GM12878 (cell line): ENCODE measurements around the gene ATF7. TPM values are rescaled to one million over a fixed set of nuclear protein-coding genes. Genes with fewer than 3 reads are reported as not detected.

Source experiments
- ATAC-seq: fragments of 200-7000 bp; cut with Tn5 transposase; 3 replicates; pipeline ENCODE4 v1.9.1; 2020; ENCODE audit warnings: mild to moderate bottlenecking, moderate library complexity
- BruUV-seq: library from RNA; stranded (reverse); fragments of 400-500 nt; replicated peaks from 2 replicates; lab custom pipeline; 2021; lab: Mats Ljungman, UMichigan
- CTCF ChIA-PET: fragments of 300-600 bp; sonication (Branson Sonifier 250); formaldehyde crosslinking; extraction: SDS; loops from one replicate; lab custom pipeline; 2021; ENCODE audit warnings: inconsistent platforms; lab: Yijun Ruan, JAX
- POLR2A ChIA-PET: fragments of 350-600 bp; formaldehyde crosslinking; extraction: SDS; loops from one replicate; lab custom pipeline; 2021; ENCODE audit warnings: inconsistent platforms; lab: Charles Lee
- RAD21 ChIA-PET: fragments of 300-600 bp; sonication (Branson Sonifier 250); formaldehyde crosslinking; loops from one replicate; lab custom pipeline; 2023; ENCODE audit warnings: antibody characterized with exemption; ENCODE audit not compliant: unreplicated experiment; lab: Charles Lee
- SMC1A ChIA-PET: fragments of 300-600 bp; sonication (Branson Sonifier 250); formaldehyde crosslinking; loops from one replicate; lab custom pipeline; 2023; ENCODE audit not compliant: unreplicated experiment, uncharacterized antibody; lab: Charles Lee
- DNase-seq: peaks from one replicate; pipeline ENCODE4 v3.0.0-alpha.2; 2011; ENCODE audit warnings: low read depth, low spot score
- FAIRE-seq: peaks from 3 replicates; lab custom pipeline; 2011; peaks lifted over from hg19 to GRCh38; lab: Jason Lieb, UNC
- H2AFZ ChIP-seq: 2 replicates; pipeline ENCODE4 v1.6.0; 2011; ENCODE audit warnings: low read depth, low read length, control low read depth; ENCODE audit not compliant: control insufficient read depth
- H3K27ac ChIP-seq: 2 replicates; pipeline ENCODE4 v1.5.1; 2011; ENCODE audit warnings: control low read depth; ENCODE audit not compliant: control insufficient read depth, insufficient read depth
- H3K27me3 ChIP-seq, 2 experiments: replicated peaks in 1 of 2; 2 replicates each; pipeline versions ENCODE4 v1.6.0 to v1.6.1; 2011; ENCODE audit warnings: low read length in 1 of 2; ENCODE audit not compliant: control insufficient read depth in 2 of 2, insufficient read depth in 2 of 2
- H3K36me3 ChIP-seq, 2 experiments: 2 replicates each; pipeline ENCODE4 v1.5.1; 2011; ENCODE audit warnings: low read length in 1 of 2; ENCODE audit not compliant: control insufficient read depth in 2 of 2, insufficient read depth in 2 of 2
- H3K4me1 ChIP-seq: 2 replicates; pipeline ENCODE4 v1.6.1; 2011; ENCODE audit warnings: mild to moderate bottlenecking, low read length, moderate library complexity, mixed read lengths; ENCODE audit not compliant: control insufficient read depth, insufficient read depth
- H3K4me2 ChIP-seq: 2 replicates; pipeline ENCODE4 v1.6.0; 2011; ENCODE audit warnings: control low read depth; ENCODE audit not compliant: control insufficient read depth, insufficient read depth
- H3K4me3 ChIP-seq: fragments of 200-600 bp; sonication (generic); 2 replicates; pipeline ENCODE4 v1.5.1; 2016
- H3K79me2 ChIP-seq: 2 replicates; pipeline ENCODE4 v1.6.0; 2011; ENCODE audit warnings: low read length; ENCODE audit not compliant: control insufficient read depth, insufficient read depth
- H3K9ac ChIP-seq: 2 replicates; pipeline ENCODE4 v1.8.0; 2011; ENCODE audit warnings: low read length, control low read depth, mixed read lengths; ENCODE audit not compliant: control insufficient read depth, insufficient read depth
- H3K9me3 ChIP-seq: replicated peaks from 3 replicates; pipeline ENCODE4 v1.5.1; 2011; ENCODE audit warnings: mild to moderate bottlenecking, low read length; ENCODE audit not compliant: control insufficient read depth, insufficient read depth
- H4K20me1 ChIP-seq: 2 replicates; pipeline ENCODE4 v1.6.0; 2011; ENCODE audit not compliant: control insufficient read depth, insufficient read depth
- BCL11A ChIP-seq: IDR thresholded peaks from 2 replicates; pipeline ENCODE4 v1.6.1; 2011; ENCODE audit warnings: low read depth, low read length
- DPF2 ChIP-seq: fragments of 450-650 bp; IDR thresholded peaks from 2 replicates; pipeline ENCODE4 v1.6.1; 2017; ENCODE audit warnings: mild to moderate bottlenecking
- E2F4 ChIP-seq: IDR thresholded peaks from 2 replicates; pipeline ENCODE4 v1.6.1; 2012; ENCODE audit warnings: low read depth, low read length, improper control_type of control experiment
- ETV6 ChIP-seq, 2 experiments: fragments of 450-650 bp in 1 of 2; IDR thresholded peaks in 1 of 2; conservative IDR thresholded peaks in 1 of 2; 2 replicates each; pipeline ENCODE4 v1.6.1; 2014; ENCODE audit warnings: antibody characterized with exemption in 1 of 2, borderline replicate concordance in 1 of 2, low read depth in 1 of 2, mild to moderate bottlenecking in 1 of 2, moderate library complexity in 1 of 2
- HSF1 ChIP-seq: fragments of 150-350 bp; IDR thresholded peaks from 2 replicates; pipeline ENCODE4 v1.6.1; 2014; ENCODE audit warnings: mild to moderate bottlenecking, low read depth, low read length
- KAT2A ChIP-seq: conservative IDR thresholded peaks from 2 replicates; pipeline ENCODE4 v1.6.1; 2011; ENCODE audit warnings: low read depth, low read length; ENCODE audit not compliant: control insufficient read depth
- LARP7 ChIP-seq: fragments of 450-650 bp; IDR thresholded peaks from 2 replicates; pipeline ENCODE4 v1.6.1; 2017; ENCODE audit warnings: mild to moderate bottlenecking
- POLR2AphosphoS5 ChIP-seq: IDR thresholded peaks from 2 replicates; pipeline ENCODE4 v1.6.1; 2011; ENCODE audit warnings: mild to moderate bottlenecking, low read length, inconsistent platforms
- SKIL ChIP-seq: fragments of 450-650 bp; IDR thresholded peaks from 2 replicates; pipeline ENCODE4 v1.6.1; 2017; ENCODE audit warnings: mild to moderate bottlenecking, low read depth, inconsistent platforms; ENCODE audit not compliant: poor library complexity, severe bottlenecking
- USF2 ChIP-seq: IDR thresholded peaks from 2 replicates; pipeline ENCODE4 v1.6.1; 2011; ENCODE audit warnings: low read depth, low read length, improper control_type of control experiment, borderline replicate concordance
- ZBTB40 ChIP-seq: fragments of 450-650 bp; IDR thresholded peaks from 2 replicates; pipeline ENCODE4 v1.6.1; 2016; ENCODE audit warnings: mild to moderate bottlenecking, moderate library complexity, borderline replicate concordance
- ZNF622 ChIP-seq: fragments of 450-650 bp; IDR thresholded peaks from 2 replicates; pipeline ENCODE4 v1.6.1; 2017; ENCODE audit warnings: mild to moderate bottlenecking, inconsistent platforms
- ZSCAN29 ChIP-seq: fragments of 450-650 bp; IDR thresholded peaks from 2 replicates; pipeline ENCODE4 v1.6.1; 2017; ENCODE audit warnings: mild to moderate bottlenecking, moderate library complexity
- WGBS: methylation state at CpG from one replicate; pipeline ENCODE4 v1.1.6; 2016; ENCODE audit warnings: low lambda C conversion rate; ENCODE audit not compliant: insufficient replicate concordance, insufficient coverage; ENCODE audit errors: missing lambda C conversion rate; 5-methylcytosine and 5-hydroxymethylcytosine counted together
- in situ Hi-C: fragments of 300-500 bp; cut with MboI; formaldehyde crosslinking; loops from 9 replicates; pipeline ENCODE4 v1.14.3; 2018; ENCODE audit warnings: mixed read lengths
- intact Hi-C: fragments of 100-400 bp; cut with micrococcal nuclease; formaldehyde crosslinking; loops from one replicate; pipeline ENCODE4 v1.14.2; 2022; ENCODE audit not compliant: unreplicated experiment
- polyA plus RNA-seq, 11 experiments: library from polyadenylated mRNA; depleted of rRNA in 4 of 11; unstranded in 6 of 11; stranded (reverse) in 5 of 11; fragments of >200 nt; fragmentation: Nextera tagmentation in 4 of 11; fragmentation: Illumina TruSeq in 1 of 11; extraction: Ambion mirVana in 4 of 11; extraction: Trizol in 1 of 11; gene quantifications; 1 replicate in 1 of 11; 2 replicates in 10 of 11; pipeline versions ENCODE4 v1.2.1 to v1.2.3, GENCODE V29; 2011 to 2016; ENCODE audit warnings: inconsistent platforms in 2 of 11, missing spikeins in 2 of 11, low read depth in 1 of 11
- total RNA-seq, 4 experiments: library from RNA; depleted of rRNA in 3 of 4; stranded (reverse); fragments of >200 nt in 3 of 4; fragmentation: Illumina TruSeq in 1 of 4; extraction: Trizol in 1 of 4; gene quantifications; 2 replicates each; pipeline versions ENCODE4 v1.2.1 to v1.2.3, GENCODE V29; 2013 to 2021

The ATF7 gene
- total and polyA plus RNA-seq, 10 of the 15 experiments (the other 5 are each of a cell fraction or from before 2014, with no cell fraction given), result 9.1 to 30.7 (median 21.8) TPM

- Histone ChIP-seq H2AFZ (no peak overlapping the region), H3K4me3 (no peak overlapping the region), H3K36me3 (no peaks in the 10 kb centered on the region), H4K20me1 (no peaks in the 10 kb centered on the region), H3K4me2 (no peak overlapping the region), H3K9me3 (no peaks in the 10 kb centered on the region), H3K9ac (no peak overlapping the region), H3K4me1 (peaks cover 3% of the 10 kb centered on the region), H3K27ac (no peak overlapping the region), H3K79me2 (no peaks in the 10 kb centered on the region; the same call in none of the 2 replicates), H3K27me3 (no peaks in the 10 kb centered on the region)
- ChIA-PET POLR2A (interaction anchor here (1.1 kb wide), 1 partner anchor 9 kb away, joined by 3 read pairs; no protein-coding TSS in a partner anchor), RAD21 (interaction anchor here (1.2 kb wide), 1 partner anchor 24 kb away, joined by 3 read pairs; no protein-coding TSS in a partner anchor), SMC1A (interaction anchor here (0.8 kb wide), 1 partner anchor 21 kb away, joined by 3 read pairs; no protein-coding TSS in a partner anchor), CTCF (interaction anchor here (0.8 to 1.3 kb wide), 7 partner anchors 11 to 62 kb away, joined by 3 to 5 read pairs (median 3); no protein-coding TSS in a partner anchor)
- in situ Hi-C loops, result no loop called here
- BruUV-seq, result no TSS peak
- DNase-seq (no peak), ATAC-seq (no peak), FAIRE-seq (no peak)
- WGBS, result 99% methylated on average over 6 of the region's 6 CpGs
- intact Hi-C loops, result no loop called here
- TF ChIP-seq ZBTB40 (no peak), SKIL (no peak), E2F4 (no peak), HSF1 (no peak), ZNF622 (no peak), ZSCAN29 (no peak), POLR2AphosphoS5 (no peak), DPF2 (no peak), ETV6 (conservative IDR thresholded peaks at IDR 0.05 in 1 of 2, IDR thresholded peaks at IDR 0.05 in 1 of 2; ENCODE audit: borderline replicate concordance in 1 of 2, low read depth in 1 of 2) (no peak), BCL11A (no peak), USF2 (no peak), LARP7 (no peak), KAT2A (no peak)
Observed at GRCh38 chr12:53593707-53594106, 32.5 kb downstream of the ATF7 start.
